Memory B cell (primary cell): Measurements from ENCODE around the gene MAP3K3.
A peak's percentile ranks its signal among the peaks of the same experiment; 100 is the strongest.

ENCODE experiments used
- ATAC-seq: fragments of 150-1000 bp; cut with Tn5 transposase; 2 replicates; pipeline ENCODE4 v1.10.0; 2021; ENCODE audit warnings: low read depth, mild to moderate bottlenecking, moderate library complexity
- DNase-seq, 2 donors: peaks; one replicate each; pipeline ENCODE4 v3.0.0; 2022; ENCODE audit warnings: low spot score in 2 of 2
- H3K27ac Mint-ChIP-seq: one replicate; pipeline ENCODE4 v1.8.0; 2022; ENCODE audit warnings: mild to moderate bottlenecking, moderate library complexity, mixed read lengths
- H3K27me3 Mint-ChIP-seq: one replicate; pipeline ENCODE4 v1.8.0; 2022; ENCODE audit warnings: mixed read lengths
- H3K36me3 Mint-ChIP-seq: one replicate; pipeline ENCODE4 v1.8.0; 2022; ENCODE audit warnings: mild to moderate bottlenecking, mixed read lengths
- H3K4me1 Mint-ChIP-seq: one replicate; pipeline ENCODE4 v1.8.0; 2022; ENCODE audit warnings: mixed read lengths
- H3K4me3 Mint-ChIP-seq: one replicate; pipeline ENCODE4 v1.8.0; 2022; ENCODE audit warnings: mild to moderate bottlenecking, moderate library complexity, mixed read lengths
- H3K9me3 Mint-ChIP-seq: one replicate; pipeline ENCODE4 v1.8.0; 2022; ENCODE audit warnings: mixed read lengths

Gene MAP3K3

GRCh38 chr17:63697341-63698286, 75.4 kb downstream of the MAP3K3 start:
- peak overlapping the region; percentile 96 for H3K4me3 Mint-ChIP-seq
- ATAC-seq: peak; percentile 58
- peak overlapping the region; percentile 94 for H3K27ac Mint-ChIP-seq
- peak; percentile 90 to 94 for DNase-seq
- peaks cover 52% of the 10 kb centered on the region for H3K4me1 Mint-ChIP-seq
- no peaks in the 10 kb centered on the region for H3K27me3 Mint-ChIP-seq
- H3K36me3 Mint-ChIP-seq: peaks cover 14% of the 10 kb centered on the region
- H3K9me3 Mint-ChIP-seq: no peaks in the 10 kb centered on the region

DNA sequence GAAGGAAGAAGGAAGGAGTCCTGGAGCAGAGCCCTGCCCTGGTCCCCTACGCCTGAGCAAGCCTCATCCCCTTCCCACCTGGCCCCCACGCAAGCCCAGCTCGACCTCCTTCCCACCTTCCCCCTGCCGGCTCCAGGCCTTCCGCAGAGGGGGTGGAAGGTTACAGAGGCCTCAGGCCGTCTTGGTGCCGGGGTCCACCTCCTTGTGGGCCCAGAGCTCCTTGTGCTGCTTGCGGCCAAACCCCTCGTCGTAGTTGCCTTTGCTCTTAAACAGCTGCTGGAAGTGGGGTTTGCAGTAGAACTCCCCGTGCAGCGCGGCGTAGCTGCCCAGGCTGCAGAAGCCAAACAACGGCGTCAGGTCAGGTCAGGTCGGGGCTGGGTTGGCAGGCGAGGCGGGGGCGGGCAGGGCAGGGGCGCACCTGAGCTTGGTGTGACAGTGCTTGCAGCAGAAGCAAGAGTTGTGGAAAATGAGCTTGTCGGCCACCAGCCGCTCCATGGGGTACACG, 76.2 kb downstream of the MAP3K3 start:
- Mint-ChIP-seq H3K4me1 (peaks cover 55% of the 10 kb centered on the region), H3K4me3 (peak overlapping the region; percentile 96), H3K27ac (peak overlapping the region; percentile 94), H3K9me3 (no peaks in the 10 kb centered on the region), H3K27me3 (no peaks in the 10 kb centered on the region), H3K36me3 (peaks cover 8% of the 10 kb centered on the region)
- DNase-seq: peak in 1 of 2 donors; percentile 30
- no peak for ATAC-seq

DNA sequence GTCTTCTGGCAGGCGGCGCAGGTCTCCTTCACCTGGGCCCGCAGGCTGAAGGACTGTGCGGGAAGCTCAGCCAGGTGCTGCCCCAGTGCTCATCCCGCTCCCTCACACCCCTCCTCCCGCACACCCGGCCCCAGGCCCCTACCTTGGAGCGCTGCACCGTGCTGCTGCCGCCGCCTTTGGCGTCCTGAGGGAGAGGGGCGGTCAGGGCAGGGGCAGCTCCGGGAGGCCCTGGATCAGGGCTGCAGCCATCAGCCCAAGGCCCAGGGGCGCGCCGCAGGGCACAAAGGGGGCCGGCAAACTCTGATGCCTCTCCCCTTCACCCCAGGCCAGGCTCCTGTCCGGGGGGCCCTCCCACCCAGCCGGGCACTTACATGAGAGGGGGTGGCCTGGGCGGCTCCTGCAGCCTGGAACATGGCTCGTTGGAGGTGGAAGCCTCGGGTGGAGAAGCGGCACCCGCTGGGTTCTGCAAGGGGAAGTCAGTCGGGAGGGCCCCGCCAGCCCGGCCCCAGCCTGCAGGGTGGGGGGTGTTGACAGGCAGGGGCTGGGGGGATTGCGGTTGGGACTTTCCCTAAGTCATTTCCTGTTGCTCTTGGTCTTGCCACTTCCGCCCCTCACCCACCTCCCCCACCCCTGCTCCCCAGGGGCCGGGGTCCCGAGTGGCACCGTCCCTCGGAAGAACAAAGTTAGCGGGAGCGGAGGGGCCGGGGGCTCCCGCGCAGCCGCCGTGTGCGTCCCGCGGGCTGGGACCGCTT, 76.8 kb downstream of the MAP3K3 start:
- ATAC-seq (peak; percentile 53), DNase-seq (peak; percentile 88 to 93)
- H3K4me3 Mint-ChIP-seq: peak overlapping the region; percentile 96
- H3K4me1 Mint-ChIP-seq: peaks cover 57% of the 10 kb centered on the region
- H3K27ac Mint-ChIP-seq: peak overlapping the region; percentile 94
- peaks cover 11% of the 10 kb centered on the region for H3K36me3 Mint-ChIP-seq
- no peaks in the 10 kb centered on the region for H3K27me3 Mint-ChIP-seq
- no peaks in the 10 kb centered on the region for H3K9me3 Mint-ChIP-seq

GRCh38 chr17:63699638-63700527, 77.7 kb downstream of the MAP3K3 start, which contains the start of gene LIMD2:
TSS of gene LIMD2 (minus strand) at chr17:63700125. CDS start at chr17:63699298, 827 bp downstream.
- no peaks in the 10 kb centered on the region for H3K27me3 Mint-ChIP-seq
- H3K36me3 Mint-ChIP-seq: peaks cover 11% of the 10 kb centered on the region
- DNase-seq: peak; percentile 77 to 85
- peak within 1 kb of the TSS; percentile 97 for H3K27ac Mint-ChIP-seq
- ATAC-seq: peak; percentile 25
- H3K4me1 Mint-ChIP-seq: peaks cover 48% of the 10 kb centered on the region
- H3K4me3 Mint-ChIP-seq: peak within 1 kb of the TSS; percentile 96
- no peaks in the 10 kb centered on the region for H3K9me3 Mint-ChIP-seq

DNA sequence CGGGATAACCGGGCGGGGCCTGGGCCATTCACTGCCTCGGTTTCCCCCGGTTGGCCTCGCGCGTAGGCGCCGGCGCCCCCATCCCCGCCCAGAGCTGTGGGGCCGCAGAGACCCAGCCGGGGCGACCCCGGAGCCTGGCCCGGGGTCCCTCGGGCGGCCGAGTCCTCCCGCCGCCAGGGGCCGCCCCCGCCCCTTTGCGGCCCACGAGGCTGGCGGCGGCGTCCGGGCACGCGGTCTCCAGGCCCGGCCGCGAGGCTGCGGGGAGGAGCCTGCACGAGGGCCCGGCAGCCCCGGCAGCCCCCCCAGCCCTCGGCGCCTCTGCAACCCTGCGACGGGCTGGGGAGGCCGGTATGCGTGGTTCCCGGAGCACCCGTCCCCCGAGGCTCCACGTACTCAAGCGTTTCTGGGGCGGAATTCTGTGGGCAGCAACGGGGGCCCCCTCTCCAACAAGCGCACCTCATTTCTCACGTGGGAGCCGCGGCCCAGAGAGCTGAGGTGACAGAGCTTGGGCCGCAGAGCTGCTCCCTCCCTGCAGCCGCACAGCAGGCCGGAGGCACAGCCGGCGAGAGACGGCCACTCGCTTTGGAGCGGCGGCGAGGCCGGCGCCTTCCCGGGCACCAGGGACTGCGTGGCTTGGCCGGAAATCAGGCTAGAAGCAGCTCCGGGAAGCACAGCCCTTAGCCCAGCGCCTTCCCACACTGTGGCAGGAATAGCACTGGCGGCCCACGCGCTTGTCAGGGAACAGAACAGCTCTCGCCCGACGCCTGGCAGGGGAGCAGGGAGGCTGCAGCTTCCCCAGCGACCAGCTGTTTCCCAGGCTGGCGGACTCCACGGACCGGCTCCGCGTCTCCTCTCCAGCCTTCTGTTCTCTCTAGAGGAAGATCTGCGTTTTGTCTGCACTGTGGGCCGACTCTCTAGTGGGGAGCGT, 78.6 kb downstream of the MAP3K3 start:
- no peaks in the 10 kb centered on the region for H3K27me3 Mint-ChIP-seq
- peaks cover 11% of the 10 kb centered on the region for H3K36me3 Mint-ChIP-seq
- no peaks in the 10 kb centered on the region for H3K9me3 Mint-ChIP-seq
- DNase-seq (peak; percentile 55 to 65), ATAC-seq (peak; percentile 14)
- H3K4me3 Mint-ChIP-seq: peak overlapping the region; percentile 93
- peaks cover 49% of the 10 kb centered on the region for H3K4me1 Mint-ChIP-seq
- H3K27ac Mint-ChIP-seq: peak overlapping the region; percentile 97

DNA sequence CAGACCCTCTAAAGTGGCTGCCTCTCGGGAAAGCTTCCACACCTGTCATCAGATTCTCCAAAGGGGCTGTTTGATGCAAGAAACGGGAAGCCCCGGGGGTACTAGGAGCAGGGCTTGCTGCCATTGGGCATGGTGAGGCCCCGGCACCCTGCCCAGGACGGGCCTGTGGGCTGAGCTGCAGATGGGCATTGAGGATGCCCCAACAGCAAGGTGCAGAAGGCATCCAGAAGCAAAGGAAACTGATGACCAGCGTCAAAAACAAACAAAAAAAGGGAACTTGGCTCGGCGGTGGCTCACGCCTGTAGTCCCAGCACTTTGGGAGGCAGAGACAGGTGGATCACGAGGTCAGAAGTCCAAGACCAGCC, 79.2 kb downstream of the MAP3K3 start:
- Mint-ChIP-seq H3K9me3 (no peaks in the 10 kb centered on the region), H3K27me3 (no peaks in the 10 kb centered on the region), H3K27ac (peak overlapping the region; percentile 97), H3K36me3 (peaks cover 9% of the 10 kb centered on the region), H3K4me3 (peak overlapping the region; percentile 93), H3K4me1 (peaks cover 48% of the 10 kb centered on the region)
- ATAC-seq (no peak), DNase-seq (peak; percentile 14 to 50)

GRCh38 chr17:63701868-63702720, 79.9 kb downstream of the MAP3K3 start:
- Mint-ChIP-seq H3K27ac (peak overlapping the region; percentile 97), H3K9me3 (no peaks in the 10 kb centered on the region), H3K4me1 (peaks cover 42% of the 10 kb centered on the region), H3K36me3 (peaks cover 7% of the 10 kb centered on the region), H3K4me3 (peak overlapping the region; percentile 93), H3K27me3 (no peaks in the 10 kb centered on the region)
- peak; percentile 6 for ATAC-seq
- peak; percentile 38 to 44 for DNase-seq

DNA sequence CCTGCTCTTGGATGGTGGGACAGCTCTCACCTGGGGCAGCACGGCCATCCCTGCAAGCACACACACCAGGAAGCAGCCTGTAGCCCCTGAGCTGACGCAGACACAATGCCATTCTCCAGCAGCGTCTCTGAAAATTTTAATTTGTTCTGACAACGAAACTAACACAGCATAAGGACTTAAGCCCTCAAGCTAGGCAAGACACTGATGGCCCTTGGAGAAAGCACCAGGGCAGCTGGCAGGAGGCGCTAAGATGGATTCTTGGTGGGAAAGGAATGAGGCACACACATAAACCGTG, 80.5 kb downstream of the MAP3K3 start:
- ATAC-seq (no peak), DNase-seq (no peak)
- no peaks in the 10 kb centered on the region for H3K27me3 Mint-ChIP-seq
- H3K4me1 Mint-ChIP-seq: peaks cover 37% of the 10 kb centered on the region
- peaks cover 7% of the 10 kb centered on the region for H3K36me3 Mint-ChIP-seq
- H3K4me3 Mint-ChIP-seq: peak overlapping the region; percentile 93
- H3K27ac Mint-ChIP-seq: peak overlapping the region; percentile 97
- no peaks in the 10 kb centered on the region for H3K9me3 Mint-ChIP-seq

DNA sequence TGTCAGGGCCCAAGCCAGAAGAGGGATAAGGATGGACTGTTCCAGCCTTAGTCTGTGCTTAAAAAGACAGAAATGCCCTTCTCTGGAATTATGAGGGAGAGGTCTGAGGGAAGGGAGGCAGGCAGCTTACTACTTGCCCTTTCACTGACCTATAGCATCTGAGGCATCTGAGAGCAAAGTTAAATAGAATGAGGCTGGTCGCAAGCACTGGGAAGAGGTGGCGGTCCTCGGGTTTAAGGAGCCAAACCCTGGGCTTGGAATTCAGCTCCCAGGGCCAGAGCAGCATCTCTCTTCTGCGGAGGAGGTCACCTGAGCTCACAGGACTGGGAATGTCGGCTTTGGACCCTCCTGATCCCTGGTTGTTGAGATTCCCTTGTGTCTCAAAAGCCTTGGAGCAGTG, 80.8 kb downstream of the MAP3K3 start:
- peaks cover 5% of the 10 kb centered on the region for H3K36me3 Mint-ChIP-seq

DNA sequence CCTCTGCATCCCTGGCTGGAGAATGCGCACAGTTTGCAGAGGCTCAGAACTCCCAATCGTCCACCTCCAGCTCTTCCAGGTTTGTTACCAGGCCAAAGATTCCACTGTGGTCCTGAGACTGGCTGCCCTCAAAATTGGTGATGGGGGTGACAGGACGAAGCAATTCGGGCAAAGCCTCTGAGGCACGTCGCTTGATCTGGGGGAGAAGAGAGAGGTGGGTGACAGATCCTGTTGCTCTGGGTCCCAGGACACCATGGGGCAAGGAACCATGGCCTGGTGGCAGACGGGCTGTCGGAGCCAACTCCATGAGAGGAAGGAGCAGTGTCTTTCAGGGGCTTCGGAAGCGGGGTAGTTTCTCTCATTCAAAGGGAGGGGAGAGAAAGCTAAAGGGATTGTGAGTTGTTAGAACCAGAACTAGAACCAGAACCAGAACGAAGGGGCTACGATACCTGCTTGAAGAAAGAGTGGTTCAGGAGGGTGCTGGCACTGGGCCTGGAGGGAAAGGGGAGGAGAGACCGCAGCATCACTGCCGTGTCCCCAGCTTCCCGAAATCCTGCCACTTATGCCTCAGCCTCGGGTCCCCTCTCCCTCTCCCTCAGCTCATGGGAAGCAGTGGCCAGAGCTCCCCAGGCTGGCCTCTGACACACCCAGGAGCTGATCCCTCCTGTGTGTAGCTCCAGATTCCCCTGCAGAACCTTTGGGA, 81.5 kb downstream of the MAP3K3 start:
- ATAC-seq (no peak), DNase-seq (no peak)
- Mint-ChIP-seq H3K27me3 (no peaks in the 10 kb centered on the region), H3K36me3 (peaks cover 4% of the 10 kb centered on the region), H3K4me1 (peaks cover 34% of the 10 kb centered on the region), H3K9me3 (no peaks in the 10 kb centered on the region), H3K27ac (peak overlapping the region; percentile 97), H3K4me3 (peak overlapping the region; percentile 41)

More for the DNA sequence above, 80.8 kb downstream of the MAP3K3 start:
- DNase-seq (no peak), ATAC-seq (no peak)
- no peaks in the 10 kb centered on the region for H3K27me3 Mint-ChIP-seq
- H3K4me3 Mint-ChIP-seq: peak overlapping the region; percentile 93
- peak overlapping the region; percentile 97 for H3K27ac Mint-ChIP-seq
- peaks cover 34% of the 10 kb centered on the region for H3K4me1 Mint-ChIP-seq
- no peaks in the 10 kb centered on the region for H3K9me3 Mint-ChIP-seq

DNA sequence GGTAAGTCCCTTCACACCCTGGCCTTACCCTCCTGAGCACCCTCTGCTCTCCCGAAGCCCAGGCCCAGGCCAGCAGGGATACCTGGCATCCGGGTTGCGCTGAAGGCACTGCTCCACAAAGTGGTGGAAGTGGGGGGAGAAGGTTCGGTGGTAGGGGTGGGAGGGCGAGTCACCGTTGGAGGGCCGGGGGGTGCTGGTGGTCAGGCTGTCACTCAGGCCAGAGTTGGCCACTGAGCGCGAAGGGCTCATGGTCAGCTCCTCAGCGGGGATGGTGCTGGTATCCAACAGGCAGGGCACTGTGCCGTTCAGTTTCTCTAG, 82.0 kb downstream of the MAP3K3 start:
- Mint-ChIP-seq H3K36me3 (peaks cover 10% of the 10 kb centered on the region), H3K27ac (no peak overlapping the region), H3K4me3 (peak overlapping the region; percentile 41), H3K27me3 (no peaks in the 10 kb centered on the region), H3K4me1 (peaks cover 38% of the 10 kb centered on the region), H3K9me3 (no peaks in the 10 kb centered on the region)
- no peak for ATAC-seq
- no peak for DNase-seq

DNA sequence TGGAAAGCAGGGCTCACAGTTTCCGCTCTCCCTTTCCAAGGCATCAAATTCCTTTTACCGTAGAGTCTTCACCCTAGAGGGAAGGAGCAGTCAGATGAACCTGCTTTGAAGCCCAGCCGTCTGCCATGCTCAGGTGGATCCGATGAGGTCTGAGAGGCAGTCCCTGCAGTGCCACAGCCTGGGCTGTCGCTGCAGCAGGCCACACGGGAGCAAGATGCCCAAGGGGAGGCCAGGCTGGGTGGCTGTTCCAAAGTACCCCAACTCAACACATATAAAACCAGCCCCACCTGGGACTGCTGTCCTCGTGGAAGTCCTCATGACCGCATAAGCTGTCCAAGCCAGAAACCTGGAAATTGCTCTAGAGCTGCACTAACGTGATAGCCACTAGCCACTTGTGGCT, 82.6 kb downstream of the MAP3K3 start:
- H3K4me1 Mint-ChIP-seq: peaks cover 40% of the 10 kb centered on the region
- H3K27ac Mint-ChIP-seq: peak overlapping the region; percentile 76

More for the DNA sequence above, 82.6 kb downstream of the MAP3K3 start:
- Mint-ChIP-seq H3K4me3 (no peak overlapping the region), H3K36me3 (peaks cover 11% of the 10 kb centered on the region), H3K9me3 (no peaks in the 10 kb centered on the region), H3K27me3 (no peaks in the 10 kb centered on the region)
- DNase-seq: no peak
- no peak for ATAC-seq
